Measurements from ENCODE around the gene LOC101059915.

GRCh38 chrX:71650333-71650969 is 16.9 kb upstream of the LOC101059915 start:
- TF ChIP-seq CTCF (IDR thresholded peaks at IDR 0.05): no peak
- TF ChIP-seq POLR2A (IDR thresholded peaks at IDR 0.05): no peak
- no peak for TF ChIP-seq EP300 (IDR thresholded peaks at IDR 0.05)

All from tibial nerve (tissue), 4 donors.